ENCODE results near the gene ALKBH3. TPM values are rescaled to one million over a fixed set of nuclear protein-coding genes. Genes with fewer than 3 reads are reported as not detected.

ALKBH3 gene
- total RNA-seq, 1 donor from 2014 or later: 25.4 TPM

GRCh38 chr11:43959321-43959995 lies 78.8 kb downstream of the ALKBH3 start:
- H3K27me3 Mint-ChIP-seq (ENCODE audit: low read depth): peaks cover 2% of the 10 kb centered on the region
- no peaks in the 10 kb centered on the region for H3K36me3 Mint-ChIP-seq (ENCODE audit: low read depth)
- TF ChIP-seq, protein P1, sequence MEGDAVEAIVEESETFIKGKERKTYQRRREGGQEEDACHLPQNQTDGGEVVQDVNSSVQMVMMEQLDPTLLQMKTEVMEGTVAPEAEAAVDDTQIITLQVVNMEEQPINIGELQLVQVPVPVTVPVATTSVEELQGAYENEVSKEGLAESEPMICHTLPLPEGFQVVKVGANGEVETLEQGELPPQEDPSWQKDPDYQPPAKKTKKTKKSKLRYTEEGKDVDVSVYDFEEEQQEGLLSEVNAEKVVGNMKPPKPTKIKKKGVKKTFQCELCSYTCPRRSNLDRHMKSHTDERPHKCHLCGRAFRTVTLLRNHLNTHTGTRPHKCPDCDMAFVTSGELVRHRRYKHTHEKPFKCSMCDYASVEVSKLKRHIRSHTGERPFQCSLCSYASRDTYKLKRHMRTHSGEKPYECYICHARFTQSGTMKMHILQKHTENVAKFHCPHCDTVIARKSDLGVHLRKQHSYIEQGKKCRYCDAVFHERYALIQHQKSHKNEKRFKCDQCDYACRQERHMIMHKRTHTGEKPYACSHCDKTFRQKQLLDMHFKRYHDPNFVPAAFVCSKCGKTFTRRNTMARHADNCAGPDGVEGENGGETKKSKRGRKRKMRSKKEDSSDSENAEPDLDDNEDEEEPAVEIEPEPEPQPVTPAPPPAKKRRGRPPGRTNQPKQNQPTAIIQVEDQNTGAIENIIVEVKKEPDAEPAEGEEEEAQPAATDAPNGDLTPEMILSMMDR (conservative IDR thresholded peaks at IDR 0.05): no peak
- H3K27ac Mint-ChIP-seq (ENCODE audit: unreplicated experiment): no peak overlapping the region
- no peak overlapping the region for H3K4me3 Mint-ChIP-seq
- peaks cover 18% of the 10 kb centered on the region for H3K4me1 Mint-ChIP-seq
- DNase-seq (ENCODE audit: low read depth, low spot score): no peak
- peaks cover 3% of the 10 kb centered on the region for H3K9me3 Mint-ChIP-seq

DNA sequence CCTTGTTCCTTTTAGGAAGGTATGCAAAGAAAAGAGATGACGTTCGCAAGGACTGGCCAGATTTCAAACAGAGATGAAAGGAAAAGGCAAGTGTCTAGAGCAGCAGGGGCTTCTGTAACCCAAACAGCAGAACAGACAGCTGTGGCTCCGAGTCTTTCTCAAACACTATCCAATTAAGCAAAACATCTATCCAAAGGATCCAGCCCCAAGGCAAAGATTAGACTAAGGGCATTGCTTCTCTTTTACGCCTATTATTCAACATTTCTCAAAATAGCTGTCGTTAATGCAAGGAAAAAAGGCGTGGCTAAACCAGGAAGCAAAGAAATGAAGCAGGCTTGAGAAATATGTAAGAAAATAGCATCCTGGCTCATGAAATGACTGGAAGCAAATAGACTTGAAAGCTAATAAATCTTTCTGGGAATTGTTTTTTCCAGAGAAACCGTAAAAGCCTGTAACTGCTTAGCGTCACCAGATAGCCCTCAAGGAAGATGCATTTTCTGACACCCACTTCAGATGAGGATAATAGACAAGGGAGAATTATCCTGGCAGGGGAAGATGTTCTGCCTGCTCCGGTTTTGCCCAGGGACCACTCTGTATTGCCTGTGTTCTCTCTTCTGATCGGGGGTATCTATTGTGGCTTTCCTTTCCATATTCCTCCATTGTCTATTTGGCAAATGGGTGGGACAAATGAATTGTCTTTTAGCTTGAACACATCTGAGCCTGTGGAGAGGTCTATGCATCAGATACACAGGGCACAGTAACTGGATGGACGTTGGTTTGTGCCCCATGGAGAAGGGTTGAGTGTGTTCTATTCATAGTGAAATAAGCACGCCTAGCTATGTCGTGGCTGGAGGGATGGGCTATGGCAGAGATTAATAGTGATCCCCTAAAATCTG lies 82.0 kb downstream of the ALKBH3 start:
- no peak for DNase-seq (ENCODE audit: low read depth, low spot score)
- Mint-ChIP-seq H3K9me3 (peaks cover 11% of the 10 kb centered on the region), H3K4me3 (peak overlapping the region; percentile 50), H3K27me3 (ENCODE audit: low read depth) (peaks cover 2% of the 10 kb centered on the region), H3K36me3 (ENCODE audit: low read depth) (peaks cover 3% of the 10 kb centered on the region), H3K4me1 (peaks cover 18% of the 10 kb centered on the region), H3K27ac (ENCODE audit: unreplicated experiment) (no peak overlapping the region)
- TF ChIP-seq, protein P1 (conservative IDR thresholded peaks at IDR 0.05): no peak

GRCh38 chr11:43963279-43963620 lies 82.6 kb downstream of the ALKBH3 start:
- Mint-ChIP-seq H3K27ac (ENCODE audit: unreplicated experiment) (no peak overlapping the region), H3K27me3 (ENCODE audit: low read depth) (peaks cover 2% of the 10 kb centered on the region), H3K9me3 (peaks cover 11% of the 10 kb centered on the region), H3K4me1 (peaks cover 18% of the 10 kb centered on the region), H3K36me3 (ENCODE audit: low read depth) (peaks cover 3% of the 10 kb centered on the region), H3K4me3 (no peak overlapping the region)
- TF ChIP-seq, protein P1 (conservative IDR thresholded peaks at IDR 0.05): no peak
- no peak for DNase-seq (ENCODE audit: low read depth, low spot score)

DNA sequence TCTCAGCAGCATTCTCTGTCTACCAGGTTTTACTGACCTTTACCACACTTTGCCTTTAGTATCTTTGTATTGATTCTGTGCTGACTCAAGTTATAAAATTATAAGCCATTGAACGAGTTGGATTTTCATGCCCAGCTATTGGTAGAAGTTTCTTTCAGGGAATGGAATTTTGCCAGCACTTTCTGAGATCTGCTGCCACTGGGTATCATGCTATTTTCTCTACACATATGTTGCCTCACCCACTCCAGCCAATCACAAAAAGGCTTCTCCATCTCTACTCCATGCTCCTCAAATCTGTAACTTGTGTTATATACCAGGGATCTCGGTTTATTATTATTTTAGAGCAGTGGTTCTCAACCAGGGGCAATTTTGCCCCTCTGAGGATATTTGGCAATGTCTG lies 87.0 kb downstream of the ALKBH3 start:
- Mint-ChIP-seq H3K4me3 (no peak overlapping the region), H3K27ac (ENCODE audit: unreplicated experiment) (no peak overlapping the region), H3K4me1 (peaks cover 15% of the 10 kb centered on the region), H3K27me3 (ENCODE audit: low read depth) (no peaks in the 10 kb centered on the region), H3K9me3 (peaks cover 10% of the 10 kb centered on the region), H3K36me3 (ENCODE audit: low read depth) (peaks cover 3% of the 10 kb centered on the region)
- TF ChIP-seq, protein P1 (conservative IDR thresholded peaks at IDR 0.05): no peak
- no peak for DNase-seq (ENCODE audit: low read depth, low spot score)

DNA sequence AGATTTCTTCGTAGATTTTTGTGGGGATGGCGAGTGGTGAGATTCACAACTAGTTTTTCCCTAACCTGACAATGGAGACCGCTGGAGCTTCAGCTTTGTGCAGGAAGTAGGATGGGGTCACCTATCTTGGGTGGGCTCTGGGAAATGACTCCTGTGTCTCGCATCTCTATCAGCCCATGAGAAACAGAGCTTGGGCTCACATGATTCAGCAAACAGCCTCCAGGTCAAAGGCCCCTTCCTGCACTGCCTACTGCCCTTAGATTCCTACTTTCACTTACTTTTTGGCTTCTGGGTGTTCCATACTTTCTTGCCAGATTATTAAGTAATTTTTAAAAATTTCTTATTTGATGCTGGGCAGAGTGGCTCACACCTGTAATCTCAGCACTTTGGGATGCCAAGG lies 88.1 kb downstream of the ALKBH3 start:
- TF ChIP-seq, protein P1 (conservative IDR thresholded peaks at IDR 0.05): no peak
- Mint-ChIP-seq H3K27ac (ENCODE audit: unreplicated experiment) (no peak overlapping the region), H3K27me3 (ENCODE audit: low read depth) (no peaks in the 10 kb centered on the region), H3K36me3 (ENCODE audit: low read depth) (peaks cover 3% of the 10 kb centered on the region), H3K9me3 (peaks cover 10% of the 10 kb centered on the region), H3K4me3 (no peak overlapping the region), H3K4me1 (peaks cover 5% of the 10 kb centered on the region)
- DNase-seq (ENCODE audit: low read depth, low spot score): no peak

Data from neural crest cell (in vitro differentiated cells).